ENCODE measurements around the gene NDEL1. TPM values are rescaled to one million over a fixed set of nuclear protein-coding genes. Genes with fewer than 3 reads are reported as not detected.

NDEL1 gene
- total and polyA plus RNA-seq, 3 donors from 2014 or later: 51.2 to 85.4 (median 73.1) TPM

DNA sequence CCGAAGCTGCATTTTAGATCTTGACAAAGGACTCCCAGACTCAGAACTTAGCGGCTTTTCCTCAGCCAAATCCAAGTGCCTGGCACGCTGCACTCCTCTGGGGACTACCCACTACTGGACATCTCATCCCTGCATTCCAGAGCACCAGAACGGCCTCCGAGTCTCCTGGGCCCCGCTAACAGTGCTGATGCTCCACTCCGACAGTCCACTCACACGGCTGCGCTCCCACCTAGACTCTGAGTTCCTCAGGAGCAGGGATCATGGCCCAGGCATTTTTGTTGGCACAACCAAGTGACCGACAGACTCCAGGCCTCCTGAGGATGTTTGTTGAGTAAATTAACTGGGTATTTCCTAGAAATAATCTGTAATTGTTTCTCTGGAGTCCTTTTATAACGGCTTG lies 79.1 kb downstream of the NDEL1 start:
- intact Hi-C loops (cut with DNase I; ENCODE audit: low total_unique reads): no loop called here
- no peak for DNase-seq
- no peak overlapping the region for H3K4me3 ChIP-seq
- H3K4me1 ChIP-seq: no peaks in the 10 kb centered on the region
- H3K27me3 ChIP-seq: no peaks in the 10 kb centered on the region
- 93 to 94% methylated on average over 11 of the region's 11 CpGs for WGBS, 2 donors
- TF ChIP-seq CTCF (IDR thresholded peaks at IDR 0.05) (no peak), POLR2A (IDR thresholded peaks at IDR 0.05) (no peak)
- no peaks in the 10 kb centered on the region for H3K36me3 ChIP-seq (ENCODE audit: low read depth, missing control alignments)
- H3K9me3 ChIP-seq: no peaks in the 10 kb centered on the region
- no peak overlapping the region for H3K27ac ChIP-seq

Small RNAs within 50 kb of the gene (small RNA-seq; reads per million reads assigned to genes)
- gene RNU7-43P: 0 reads per million in 2 donors

Other genes with a start within 250 kb of the NDEL1 start
- 10 to 100 TPM in 1 of 2 donors, 1 to 10 TPM in 1; 8.7 to 10.4 TPM for gene BORCS6, start 245.7 kb upstream of the NDEL1 start, total RNA-seq
- gene BORCS6, start 245.7 kb upstream of the NDEL1 start, polyA plus RNA-seq (ENCODE audit: insufficient read depth, low read depth, low replicate concordance): 8.5 TPM
- 1 to 10 TPM; 2.4 to 3.7 TPM for gene AURKB, start 225.3 kb upstream of the NDEL1 start, total RNA-seq
- gene AURKB, start 225.3 kb upstream of the NDEL1 start, polyA plus RNA-seq (ENCODE audit: insufficient read depth, low read depth, low replicate concordance): 3.2 TPM
- gene CTC1, start 187.8 kb upstream of the NDEL1 start, total RNA-seq: 10 to 100 TPM; 30.3 to 40.0 TPM
- 22.8 TPM for gene CTC1, start 187.8 kb upstream of the NDEL1 start, polyA plus RNA-seq (ENCODE audit: insufficient read depth, low read depth, low replicate concordance)
- gene PFAS, start 186.6 kb upstream of the NDEL1 start, total RNA-seq: 10 to 100 TPM; 33.3 to 40.5 TPM
- gene PFAS, start 186.6 kb upstream of the NDEL1 start, polyA plus RNA-seq (ENCODE audit: insufficient read depth, low read depth, low replicate concordance): 17.6 TPM
- gene RANGRF, start 147.2 kb upstream of the NDEL1 start, total RNA-seq: 10 to 100 TPM; 37.5 to 43.0 TPM
- 163 TPM for gene RANGRF, start 147.2 kb upstream of the NDEL1 start, polyA plus RNA-seq (ENCODE audit: insufficient read depth, low read depth, low replicate concordance)
- 10 to 100 TPM; 13.1 to 28.2 TPM for gene SLC25A35, start 140.5 kb upstream of the NDEL1 start, total RNA-seq
- gene SLC25A35, start 140.5 kb upstream of the NDEL1 start, polyA plus RNA-seq (ENCODE audit: insufficient read depth, low read depth, low replicate concordance): 29.9 TPM
- 10 to 100 TPM in 1 of 2 donors, 1 to 10 TPM in 1; 4.5 to 13.4 TPM for gene ARHGEF15, start 125.6 kb upstream of the NDEL1 start, total RNA-seq
- gene ARHGEF15, start 125.6 kb upstream of the NDEL1 start, polyA plus RNA-seq (ENCODE audit: insufficient read depth, low read depth, low replicate concordance): 4.2 TPM
- 1 to 10 TPM; 5.3 to 7.7 TPM for gene ODF4, start 96.0 kb upstream of the NDEL1 start, total RNA-seq
- gene ODF4, start 96.0 kb upstream of the NDEL1 start, polyA plus RNA-seq (ENCODE audit: insufficient read depth, low read depth, low replicate concordance): 34.0 TPM
- gene RPL26, start 52.7 kb upstream of the NDEL1 start, total RNA-seq: 1,000 to 10,000 TPM in 1 of 2 donors, 100 to 1,000 TPM in 1; 769 to 1,617 TPM
- gene RPL26, start 52.7 kb upstream of the NDEL1 start, polyA plus RNA-seq (ENCODE audit: insufficient read depth, low read depth, low replicate concordance): 1,360 TPM
- gene RNF222, start 38.1 kb upstream of the NDEL1 start, total RNA-seq: under 1 TPM in 1 of 2 donors, not detected in 1; 0.06 TPM
- not detected for gene RNF222, start 38.1 kb upstream of the NDEL1 start, polyA plus RNA-seq (ENCODE audit: insufficient read depth, low read depth, low replicate concordance)
- 10 to 100 TPM; 33.1 to 34.1 TPM for gene MYH10, start 194.8 kb downstream of the NDEL1 start, total RNA-seq
- 25.5 TPM for gene MYH10, start 194.8 kb downstream of the NDEL1 start, polyA plus RNA-seq (ENCODE audit: insufficient read depth, low read depth, low replicate concordance)